ENCODE data around the gene ZNF559.

DNA sequence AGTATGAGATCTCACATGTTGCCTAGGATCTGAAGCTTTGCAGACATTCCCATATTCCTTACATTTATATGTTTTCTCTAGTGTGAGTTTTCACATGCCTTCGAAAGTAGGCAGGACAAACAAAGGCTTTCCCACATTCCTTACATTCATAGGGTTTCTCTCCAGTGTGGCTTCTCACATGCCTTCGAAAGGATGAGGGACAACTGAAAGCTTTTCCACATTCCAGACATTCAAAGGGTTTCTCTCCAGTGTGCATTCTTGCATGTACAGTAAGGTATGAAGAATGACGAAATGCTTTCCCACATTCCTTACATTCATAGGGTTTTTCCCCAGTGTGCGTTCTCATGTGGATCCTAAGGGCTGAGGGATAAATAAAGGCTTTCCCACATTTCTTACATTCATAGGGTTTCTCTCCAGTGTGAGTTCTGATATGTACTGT, 28.5 kb upstream of the ZNF559 start:
- TF ChIP-seq CTCF (IDR thresholded peaks at IDR 0.05; ENCODE audit: insufficient read depth, low read length, poor library complexity, severe bottlenecking) = no peak
- TF ChIP-seq EZH2phosphoT487 (conservative IDR thresholded peaks at IDR 0.05; ENCODE audit: low read length) = no peak
